CD4-positive, alpha-beta memory T cell (primary cell): Measurements from ENCODE around the gene RHBDL1. TPM values are rescaled to one million over a fixed set of nuclear protein-coding genes. Genes with fewer than 3 reads are reported as not detected.
A peak's percentile ranks its signal among the peaks of the same experiment; 100 is the strongest.

Experiments used
- CTCF ChIA-PET: fragments of 350-600 bp; sonication (Branson Sonifier 250); formaldehyde crosslinking; loops from one replicate; lab custom pipeline; 2021; ENCODE audit warnings: inconsistent platforms; ENCODE audit not compliant: partially characterized antibody; lab: Charles Lee
- POLR2A ChIA-PET: fragments of 350-600 bp; sonication (Branson Sonifier 250); formaldehyde crosslinking; loops from one replicate; lab custom pipeline; 2021; ENCODE audit not compliant: partially characterized antibody; lab: Charles Lee
- DNase-seq, 5 donors: peaks; one replicate each; pipeline versions ENCODE4 v3.0.0 to v3.0.0-alpha.2; 2020 to 2022; ENCODE audit warnings: mixed read lengths in 1 of 5
- H3K27ac ChIP-seq: one replicate; pipeline ENCODE4 v1.7.0; 2013; ENCODE audit warnings: low read depth, low read length
- H3K27me3 ChIP-seq: 2 replicates; pipeline ENCODE4 v1.7.0; 2013; ENCODE audit warnings: mild to moderate bottlenecking, low read length, moderate library complexity; ENCODE audit not compliant: insufficient read depth
- H3K36me3 ChIP-seq: 2 replicates; pipeline ENCODE4 v1.7.0; 2013; ENCODE audit warnings: mild to moderate bottlenecking, low read length, moderate library complexity; ENCODE audit not compliant: insufficient read depth
- H3K4me1 ChIP-seq: 2 replicates; pipeline ENCODE4 v1.7.0; 2013; ENCODE audit warnings: mild to moderate bottlenecking, low read length, moderate library complexity; ENCODE audit not compliant: insufficient read depth
- H3K4me3 ChIP-seq, 2 donors: one replicate each; pipeline ENCODE4 v1.7.0; 2013; ENCODE audit warnings: low read length in 2 of 2, mild to moderate bottlenecking in 1 of 2
- H3K9me3 ChIP-seq, 2 donors: one replicate each; pipeline ENCODE4 v1.7.0; 2013; ENCODE audit warnings: low read length in 2 of 2, control low read depth in 1 of 2; ENCODE audit not compliant: control insufficient read depth in 1 of 2
- H3K27ac Mint-ChIP-seq, 7 donors: one replicate each; pipeline ENCODE4 v1.8.0; 2020 to 2021; ENCODE audit warnings: mixed read lengths in 7 of 7, mild to moderate bottlenecking in 6 of 7, inconsistent platforms in 3 of 7, moderate library complexity in 3 of 7
- H3K27me3 Mint-ChIP-seq, 2 donors: one replicate each; pipeline ENCODE4 v1.8.0; 2020 to 2021; ENCODE audit warnings: mixed read lengths in 2 of 2
- H3K36me3 Mint-ChIP-seq, 2 donors: one replicate each; pipeline ENCODE4 v1.8.0; 2020 to 2021; ENCODE audit warnings: mixed read lengths in 2 of 2, inconsistent platforms in 1 of 2, mild to moderate bottlenecking in 1 of 2
- H3K4me1 Mint-ChIP-seq, 4 donors: one replicate each; pipeline ENCODE4 v1.8.0; 2020 to 2021; ENCODE audit warnings: mixed read lengths in 4 of 4, mild to moderate bottlenecking in 1 of 4
- H3K4me3 Mint-ChIP-seq, 8 donors: one replicate each; pipeline ENCODE4 v1.8.0; 2020 to 2021; ENCODE audit warnings: mixed read lengths in 8 of 8, mild to moderate bottlenecking in 7 of 8, moderate library complexity in 6 of 8, inconsistent platforms in 3 of 8
- H3K9me3 Mint-ChIP-seq, 8 donors: one replicate each; pipeline ENCODE4 v1.8.0; 2020 to 2021; ENCODE audit warnings: mixed read lengths in 8 of 8, mild to moderate bottlenecking in 5 of 8, inconsistent platforms in 3 of 8, moderate library complexity in 1 of 8
- intact Hi-C: fragments of 100-400 bp; cut with micrococcal nuclease; formaldehyde crosslinking; loops from one replicate; pipeline ENCODE4 v1.15.1; 2023
- polyA plus RNA-seq, 2 donors: library from polyadenylated mRNA; unstranded; fragments of 300-500 nt; fragmentation: Illumina TruSeq; gene quantifications; one replicate each; pipeline ENCODE4 v1.2.3, GENCODE V29; 2021
- total RNA-seq, 2 experiments: library from RNA; stranded (reverse); gene quantifications; one replicate each; pipeline ENCODE4 v1.2.3, GENCODE V29; 2021

Gene RHBDL1
- total and polyA plus RNA-seq, 4 experiments from 2014 or later = 2.1 to 2.8 (median 2.3) TPM

DNA sequence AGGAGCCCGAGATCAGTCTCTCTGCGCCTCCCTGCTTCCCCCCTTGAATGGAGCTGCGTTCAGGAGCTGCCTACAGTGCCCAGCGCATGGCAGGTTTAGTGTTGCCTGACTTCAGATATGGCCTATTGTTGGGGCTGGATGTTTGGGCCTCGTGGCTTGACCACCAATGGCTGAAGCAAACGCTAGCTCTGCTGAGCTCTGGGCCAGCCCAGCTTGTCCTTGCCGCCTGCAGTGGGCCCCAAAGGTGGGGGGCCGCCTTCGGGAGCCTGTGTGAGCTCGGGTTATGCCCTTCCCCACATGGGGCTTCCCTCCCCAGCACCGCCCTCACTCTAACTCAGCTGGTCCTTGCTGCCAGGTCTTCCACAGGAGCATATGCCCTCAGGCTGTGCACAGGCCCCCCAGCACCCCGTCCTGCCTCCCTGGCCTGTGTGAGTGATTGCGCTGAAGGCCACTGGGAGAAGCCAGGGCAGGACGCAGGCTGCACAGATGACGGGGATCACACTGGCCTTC, 37.4 kb upstream of the RHBDL1 start:
- peaks cover 30% of the 10 kb centered on the region for H3K4me1 ChIP-seq
- no peaks in the 10 kb centered on the region for H3K27me3 ChIP-seq
- no peak for DNase-seq
- intact Hi-C loops = loop anchor here (5.0 kb wide), 1 partner anchor 1334 kb away; the partner anchor contains the start of gene TBL3
- H3K9me3 ChIP-seq = no peaks in the 10 kb centered on the region
- H3K4me3 Mint-ChIP-seq = peak overlapping the region in 3 of 8 donors; percentile 12 to 36 (median 22)
- H3K27me3 Mint-ChIP-seq = peaks cover 0 to 3% of the 10 kb centered on the region in 2 donors
- H3K27ac ChIP-seq = no peak overlapping the region
- H3K9me3 Mint-ChIP-seq = peaks cover 0 to 7% (median 0%) of the 10 kb centered on the region in 8 donors
- H3K4me1 Mint-ChIP-seq = peaks cover 0 to 14% (median 5%) of the 10 kb centered on the region in 4 donors
- H3K36me3 Mint-ChIP-seq = peaks cover 0 to 7% of the 10 kb centered on the region in 2 donors
- ChIA-PET POLR2A (interaction anchor here (0.7 to 3.5 kb wide), 4 partner anchors 9 to 56 kb away, joined by 3 to 20 read pairs (median 8); partner anchors contain the start of gene STUB1), CTCF (interaction anchor here (0.5 kb wide), 1 partner anchor 501 kb away, joined by 4 read pairs; no protein-coding TSS in a partner anchor)
- no peaks in the 10 kb centered on the region for H3K36me3 ChIP-seq
- H3K27ac Mint-ChIP-seq = peak overlapping the region in 2 of 7 donors; percentile 70 to 100
- H3K4me3 ChIP-seq = no peak overlapping the region

DNA sequence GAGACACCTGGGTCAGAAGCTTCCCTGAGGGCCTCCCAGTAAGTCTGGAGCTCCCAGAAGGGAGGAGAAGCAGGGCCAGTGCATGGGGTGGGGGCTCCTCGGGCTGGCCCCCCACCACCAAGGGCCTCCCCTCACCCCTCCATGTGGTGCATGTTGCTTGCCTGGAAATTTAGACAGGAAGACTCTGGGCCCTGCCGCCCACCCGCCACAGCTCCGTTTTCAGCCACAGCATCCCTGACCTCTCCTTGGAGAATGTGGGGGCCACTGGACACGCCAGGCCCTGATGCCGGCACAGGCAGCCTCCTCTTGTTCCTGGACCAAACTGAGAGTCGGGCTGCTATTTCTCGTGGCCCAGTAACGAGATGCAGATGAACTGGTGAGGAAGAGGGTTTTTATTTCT, 36.6 kb upstream of the RHBDL1 start:
- intact Hi-C loops = loop anchor here (5.0 kb wide), 1 partner anchor 1333 kb away; the partner anchor contains the start of gene TBL3
- Mint-ChIP-seq H3K36me3 (peaks cover 0 to 7% of the 10 kb centered on the region in 2 donors), H3K9me3 (peaks cover 0 to 7% (median 0%) of the 10 kb centered on the region in 8 donors), H3K27me3 (peaks cover 0 to 3% of the 10 kb centered on the region in 2 donors), H3K4me3 (peak overlapping the region in 2 of 8 donors; percentile 10 to 17), H3K4me1 (peaks cover 0 to 18% (median 5%) of the 10 kb centered on the region in 4 donors), H3K27ac (peak overlapping the region in 1 of 7 donors; percentile 71)
- peaks cover 33% of the 10 kb centered on the region for H3K4me1 ChIP-seq
- POLR2A ChIA-PET = interaction anchor here (1.1 to 3.5 kb wide), 2 partner anchors 9 to 41 kb away, joined by 3 to 14 read pairs; partner anchors contain the start of gene STUB1
- H3K4me3 ChIP-seq = no peak overlapping the region
- DNase-seq = no peak
- no peaks in the 10 kb centered on the region for H3K36me3 ChIP-seq
- no peaks in the 10 kb centered on the region for H3K9me3 ChIP-seq
- no peak overlapping the region for H3K27ac ChIP-seq
- CTCF ChIA-PET = interaction anchor here (0.5 kb wide), 1 partner anchor 501 kb away, joined by 4 read pairs; no protein-coding TSS in a partner anchor
- H3K27me3 ChIP-seq = no peaks in the 10 kb centered on the region

- peaks cover 0 to 28% (median 5%) of the 10 kb centered on the region in 4 donors for H3K4me1 Mint-ChIP-seq
- H3K27me3 ChIP-seq = no peaks in the 10 kb centered on the region
- CTCF ChIA-PET = no interaction called here
- peaks cover 0 to 3% of the 10 kb centered on the region in 2 donors for H3K27me3 Mint-ChIP-seq
- DNase-seq = no peak
- H3K9me3 ChIP-seq = no peaks in the 10 kb centered on the region
- POLR2A ChIA-PET = no interaction called here
- peaks cover 22% of the 10 kb centered on the region for H3K4me1 ChIP-seq
- no peaks in the 10 kb centered on the region for H3K36me3 ChIP-seq
- peak overlapping the region in 2 of 7 donors; percentile 35 to 42 for H3K27ac Mint-ChIP-seq
- intact Hi-C loops = no loop called here
- H3K9me3 Mint-ChIP-seq = peaks cover 0 to 7% (median 0%) of the 10 kb centered on the region in 8 donors
- H3K4me3 ChIP-seq = no peak overlapping the region
- peaks cover 0 to 7% of the 10 kb centered on the region in 2 donors for H3K36me3 Mint-ChIP-seq
- no peak overlapping the region for H3K27ac ChIP-seq
- peak overlapping the region; percentile 43 to 64 (median 54) for H3K4me3 Mint-ChIP-seq
These were observed 34.9 kb upstream of the RHBDL1 start for GRCh38 chr16:640614-641013.

GRCh38 chr16:641326-642188, 33.9 kb upstream of the RHBDL1 start, which contains the start of gene MCRIP2:
MCRIP2 (plus strand) TSS chr16:641828; CDS start chr16:641992, 164 bp downstream.
- Histone ChIP-seq H3K27me3 (no peaks in the 10 kb centered on the region), H3K4me3 (peak within 1 kb of the TSS; percentile 17 to 45), H3K27ac (peak within 1 kb of the TSS; percentile 37), H3K36me3 (no peaks in the 10 kb centered on the region), H3K4me1 (peaks cover 22% of the 10 kb centered on the region), H3K9me3 (no peaks in the 10 kb centered on the region)
- peaks cover 0 to 3% of the 10 kb centered on the region in 2 donors for H3K27me3 Mint-ChIP-seq
- POLR2A ChIA-PET = interaction anchor here (0.7 to 1.6 kb wide), 4 partner anchors 27 to 54 kb away, joined by 4 to 6 read pairs (median 6); partner anchors contain the start of genes RHBDL1, RHOT2 and STUB1
- H3K4me1 Mint-ChIP-seq = peaks cover 0 to 28% (median 4%) of the 10 kb centered on the region in 4 donors
- H3K27ac Mint-ChIP-seq = peak within 1 kb of the TSS in 4 of 7 donors; percentile 32 to 70 (median 38)
- H3K4me3 Mint-ChIP-seq = peak within 1 kb of the TSS; percentile 54 to 71 (median 66)
- CTCF ChIA-PET = interaction anchor here (0.8 kb wide), 1 partner anchor 27 kb away, joined by 3 read pairs; the partner anchor contains the start of gene RHOT2
- intact Hi-C loops = no loop called here
- H3K36me3 Mint-ChIP-seq = peaks cover 0 to 3% of the 10 kb centered on the region in 2 donors
- peak in 4 of 5 donors; percentile 45 to 57 (median 50) for DNase-seq
- H3K9me3 Mint-ChIP-seq = peaks cover 0 to 3% (median 0%) of the 10 kb centered on the region in 8 donors

- no peaks in the 10 kb centered on the region for H3K9me3 Mint-ChIP-seq
- ChIA-PET POLR2A (interaction anchor here (0.7 to 1.6 kb wide), 4 partner anchors 26 to 53 kb away, joined by 4 to 6 read pairs (median 6); partner anchors contain the start of genes RHBDL1, RHOT2 and STUB1), CTCF (interaction anchor here (0.8 kb wide), 1 partner anchor 26 kb away, joined by 3 read pairs; the partner anchor contains the start of gene RHOT2)
- H3K27ac Mint-ChIP-seq = peak overlapping the region in 2 of 7 donors; percentile 32 to 70
- Histone ChIP-seq H3K27me3 (no peaks in the 10 kb centered on the region), H3K36me3 (no peaks in the 10 kb centered on the region), H3K4me3 (peak overlapping the region; percentile 17 to 45), H3K27ac (no peak overlapping the region), H3K9me3 (no peaks in the 10 kb centered on the region), H3K4me1 (peaks cover 20% of the 10 kb centered on the region)
- intact Hi-C loops = no loop called here
- peak overlapping the region; percentile 54 to 71 (median 66) for H3K4me3 Mint-ChIP-seq
- no peaks in the 10 kb centered on the region for H3K36me3 Mint-ChIP-seq
- DNase-seq = peak in 3 of 5 donors; percentile 18 to 28 (median 23)
- no peaks in the 10 kb centered on the region for H3K27me3 Mint-ChIP-seq
- H3K4me1 Mint-ChIP-seq = peaks cover 0 to 30% (median under 1%) of the 10 kb centered on the region in 4 donors
These were observed 33.1 kb upstream of the RHBDL1 start for GRCh38 chr16:642189-643049.

- Mint-ChIP-seq H3K36me3 (no peaks in the 10 kb centered on the region), H3K4me3 (peak overlapping the region in 7 of 8 donors; percentile 54 to 67 (median 65)), H3K9me3 (no peaks in the 10 kb centered on the region), H3K4me1 (peaks cover 0 to 28% (median 3%) of the 10 kb centered on the region in 4 donors), H3K27me3 (no peaks in the 10 kb centered on the region), H3K27ac (peak overlapping the region in 1 of 7 donors; percentile 32)
- H3K4me3 ChIP-seq = no peak overlapping the region
- ChIA-PET CTCF (no interaction called here), POLR2A (interaction anchor here (1.1 to 1.6 kb wide), 4 partner anchors 25 to 37 kb away, joined by 3 to 6 read pairs (median 6); partner anchors contain the start of genes RHBDL1, RHOT2 and STUB1)
- H3K27ac ChIP-seq = no peak overlapping the region
- peaks cover 23% of the 10 kb centered on the region for H3K4me1 ChIP-seq
- DNase-seq = no peak
- intact Hi-C loops = no loop called here
- H3K36me3 ChIP-seq = no peaks in the 10 kb centered on the region
- no peaks in the 10 kb centered on the region for H3K9me3 ChIP-seq
- H3K27me3 ChIP-seq = no peaks in the 10 kb centered on the region
These were observed 32.5 kb upstream of the RHBDL1 start for GRCh38 chr16:643050-643368.
